ENCODE results near the gene SSR4.

Gene SSR4

DNA sequence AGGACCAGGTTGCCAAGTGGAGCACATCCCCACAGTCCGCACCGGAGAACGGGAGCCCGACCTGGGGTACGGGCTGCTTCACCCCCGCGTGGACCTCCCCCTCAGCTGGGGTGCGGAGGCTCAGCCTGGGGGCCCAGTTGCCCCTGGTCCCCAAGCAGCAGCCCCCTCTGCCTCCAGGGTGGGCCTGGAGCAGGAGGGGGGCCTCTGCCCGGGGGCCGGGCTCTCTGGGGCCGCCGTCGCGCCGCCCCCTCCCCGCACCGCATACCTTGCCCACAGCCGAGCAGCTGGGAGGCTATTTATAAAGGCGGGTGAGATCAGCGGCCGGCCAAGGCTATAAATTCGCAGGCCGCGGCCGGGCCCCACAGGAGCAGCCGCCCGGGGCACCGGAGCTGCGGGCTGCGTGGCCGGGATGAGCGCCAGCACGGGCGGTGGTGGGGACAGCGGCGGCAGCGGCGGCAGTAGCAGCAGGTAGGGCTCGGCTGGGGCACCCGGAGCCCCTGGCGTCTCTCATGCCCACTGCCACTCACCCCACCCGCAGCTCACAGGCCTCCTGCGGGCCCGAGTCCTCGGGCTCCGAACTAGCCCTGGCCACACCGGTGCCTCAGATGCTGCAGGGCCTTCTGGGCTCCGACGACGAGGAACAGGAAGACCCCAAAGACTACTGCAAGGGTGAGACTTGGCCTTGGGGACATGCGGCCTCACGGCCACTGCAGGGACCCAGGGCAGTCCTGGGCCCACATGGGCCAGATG, 13.6 kb upstream of the SSR4 start, which contains the start of gene SRPK3:
Gene SRPK3, plus strand, starts transcription at position 364 of the 750 bp plus-strand sequence. Its CDS starts 46 bp downstream, at position 410.
- DNase-seq (ENCODE audit: low read depth in 3 of 3, low spot score in 1 of 3), result no peak

DNA sequence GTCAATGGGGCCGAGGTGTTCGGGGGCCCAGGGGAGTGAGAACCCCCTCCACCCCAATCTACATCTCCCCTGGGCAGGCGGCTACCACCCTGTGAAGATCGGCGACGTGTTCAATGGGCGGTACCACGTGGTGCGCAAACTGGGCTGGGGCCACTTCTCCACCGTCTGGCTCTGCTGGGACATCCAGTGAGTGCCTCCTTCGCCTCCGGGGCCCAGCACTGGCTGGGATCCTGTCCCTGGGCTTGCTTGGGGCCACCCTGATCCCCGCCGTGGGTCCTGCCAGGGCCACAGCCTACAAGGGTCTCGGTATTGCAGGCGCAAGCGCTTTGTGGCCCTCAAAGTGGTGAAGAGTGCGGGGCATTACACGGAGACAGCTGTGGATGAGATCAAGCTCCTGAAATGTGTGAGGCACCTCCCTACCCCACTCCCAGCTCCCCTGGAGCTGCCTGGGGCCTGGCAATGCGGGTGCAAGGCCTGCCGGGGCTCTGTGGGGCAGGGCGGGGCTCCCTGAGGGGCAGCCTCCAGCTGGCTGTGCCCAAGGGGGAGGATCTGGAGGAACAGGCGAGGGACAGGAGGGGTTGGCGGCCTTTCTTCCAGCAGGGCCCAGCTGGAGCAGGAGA, 12.9 kb upstream of the SSR4 start:
- no peak for DNase-seq (ENCODE audit: low read depth in 3 of 3, low spot score in 1 of 3)

DNA sequence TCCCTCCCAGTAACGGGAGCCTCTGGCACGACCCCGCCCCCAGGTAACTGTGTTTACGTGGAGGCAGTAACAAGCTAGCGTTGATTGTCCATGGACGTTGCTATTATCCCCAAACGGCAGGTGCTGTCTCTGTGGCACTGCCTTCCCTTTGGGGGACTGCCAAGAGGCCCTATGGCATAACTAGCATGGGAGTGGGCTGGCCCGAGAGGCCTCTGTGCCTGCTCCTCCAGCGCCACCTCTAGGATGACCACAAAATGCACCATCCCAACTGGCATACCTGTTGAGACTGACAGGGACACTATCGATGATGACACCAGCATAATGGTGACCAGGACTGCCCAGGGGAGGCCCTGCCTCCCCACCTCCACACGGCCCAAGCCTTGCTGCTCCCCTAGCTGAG, 12.2 kb upstream of the SSR4 start:
- DNase-seq (ENCODE audit: low read depth in 3 of 3, low spot score in 1 of 3), result no peak

DNA sequence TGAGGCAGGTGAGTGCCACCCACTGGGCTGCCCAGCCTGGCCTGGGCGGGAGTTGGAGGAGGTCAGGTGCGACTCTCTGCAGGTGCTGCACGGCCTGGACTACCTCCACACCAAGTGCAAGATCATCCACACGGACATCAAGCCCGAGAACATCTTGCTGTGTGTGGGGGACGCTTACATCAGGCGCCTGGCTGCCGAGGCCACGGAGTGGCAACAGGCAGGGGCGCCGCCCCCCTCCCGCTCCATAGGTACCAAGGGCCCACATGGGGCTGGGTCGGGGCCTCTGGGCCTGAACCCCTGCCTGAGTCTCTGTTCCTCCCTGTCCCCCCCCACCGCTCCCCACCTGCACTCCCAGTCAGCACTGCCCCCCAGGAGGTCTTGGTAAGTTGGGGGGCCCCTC, 11.6 kb upstream of the SSR4 start:
- DNase-seq (ENCODE audit: low read depth in 3 of 3, low spot score in 1 of 3), result no peak

DNA sequence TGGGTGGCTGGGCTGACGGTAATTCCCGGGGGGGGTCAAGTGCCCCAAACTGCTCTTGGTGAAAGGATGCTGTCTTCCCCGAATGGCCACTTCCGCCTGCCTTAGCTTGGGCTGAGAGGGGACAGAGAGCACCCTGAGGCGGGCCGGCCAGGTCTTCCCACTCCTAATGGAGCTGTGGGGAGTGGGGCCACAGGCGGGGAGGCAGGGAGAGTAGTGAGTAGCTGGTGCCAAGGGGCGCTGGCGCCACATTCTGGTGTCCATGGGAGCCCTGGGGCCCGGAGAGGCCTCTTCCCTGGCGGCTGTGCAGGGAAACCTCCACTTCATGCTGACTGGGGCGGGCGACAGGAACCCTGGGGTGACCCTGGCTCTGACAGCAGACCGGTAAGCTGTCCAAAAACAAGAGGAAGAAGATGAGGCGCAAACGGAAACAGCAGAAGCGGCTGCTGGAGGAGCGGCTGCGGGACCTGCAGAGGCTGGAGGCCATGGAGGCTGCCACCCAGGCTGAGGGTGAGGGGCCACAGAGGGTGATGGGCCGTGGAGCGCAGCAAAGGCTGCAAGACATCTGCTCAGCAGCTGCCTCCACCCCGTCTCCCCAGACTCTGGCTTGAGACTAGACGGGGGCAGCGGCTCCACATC, 11.0 kb upstream of the SSR4 start:
- no peak for DNase-seq (ENCODE audit: low read depth in 3 of 3, low spot score in 1 of 3)

DNA sequence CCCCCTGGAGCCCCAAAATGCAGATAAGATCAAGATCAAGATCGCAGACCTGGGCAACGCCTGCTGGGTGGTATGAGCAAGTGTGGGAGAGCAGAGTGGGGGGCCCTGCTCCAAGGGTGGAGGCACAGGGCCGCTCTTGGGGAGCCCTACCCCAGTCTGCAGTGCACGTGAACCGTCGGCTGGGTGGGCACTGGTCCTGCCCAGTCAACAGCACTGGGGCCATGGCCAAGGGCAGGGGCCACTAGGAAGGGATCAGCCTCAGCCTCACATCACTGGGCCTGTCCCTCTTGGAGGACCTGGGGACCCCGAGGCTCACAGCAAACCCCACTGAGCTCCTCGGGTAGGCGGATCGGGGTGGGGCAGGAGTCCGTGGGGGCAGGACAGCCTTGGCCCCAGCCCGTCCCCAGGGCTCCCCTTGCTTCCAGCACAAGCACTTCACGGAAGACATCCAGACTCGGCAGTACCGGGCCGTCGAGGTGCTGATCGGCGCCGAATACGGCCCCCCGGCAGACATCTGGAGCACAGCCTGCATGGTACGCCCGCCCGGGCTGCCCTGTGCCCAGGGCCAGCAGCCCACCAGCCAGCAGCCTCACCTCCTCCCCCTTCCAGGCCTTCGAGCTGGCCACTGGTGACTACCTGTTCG, 10.0 kb upstream of the SSR4 start:
- DNase-seq (ENCODE audit: low read depth in 3 of 3, low spot score in 1 of 3), result no peak

DNA sequence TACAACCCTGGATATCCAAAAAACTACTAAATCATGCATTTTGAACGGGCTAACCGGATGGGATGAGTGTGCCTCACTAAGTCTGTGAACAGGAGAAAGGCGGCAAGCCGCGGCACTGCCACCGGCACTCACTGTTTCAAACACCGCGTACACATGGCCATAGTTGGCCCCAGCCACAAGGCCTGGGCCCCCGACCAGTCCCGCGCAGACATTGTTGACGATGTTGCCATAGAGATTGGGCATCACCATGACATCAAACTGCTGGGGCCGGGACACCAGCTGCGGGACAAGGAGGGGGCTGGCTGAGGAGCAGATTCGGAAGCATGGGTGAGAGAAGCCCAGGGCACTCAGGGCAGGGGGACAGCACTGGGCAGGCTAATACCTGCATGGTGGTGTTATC, 7.8 kb upstream of the SSR4 start:
- no peak for DNase-seq (ENCODE audit: low read depth in 3 of 3, low spot score in 1 of 3)

DNA sequence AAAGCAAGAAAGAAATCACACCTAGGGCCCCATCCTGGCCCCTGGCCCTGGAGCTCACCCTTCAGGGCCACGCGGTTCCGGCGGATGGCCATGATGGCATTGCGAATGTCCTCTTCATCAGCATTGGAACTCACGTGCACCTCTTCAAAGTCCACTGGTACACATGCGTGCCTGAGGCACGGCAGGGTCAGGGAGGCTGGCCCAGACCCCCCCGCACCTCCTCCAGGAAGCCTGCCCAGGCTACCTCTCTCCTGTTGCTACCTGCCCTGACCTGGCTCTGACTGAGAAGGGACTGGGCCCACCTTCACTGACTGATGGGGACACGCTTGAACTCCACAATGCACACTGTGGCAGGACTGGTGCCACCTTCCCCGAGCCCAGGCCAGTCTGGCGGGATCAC, 4.8 kb upstream of the SSR4 start:
- DNase-seq (ENCODE audit: low read depth in 3 of 3, low spot score in 1 of 3), result no peak

GRCh38 chrX:153791104-153791852, 3.2 kb upstream of the SSR4 start:
- no peak for DNase-seq (ENCODE audit: low read depth in 3 of 3, low spot score in 1 of 3)

DNA sequence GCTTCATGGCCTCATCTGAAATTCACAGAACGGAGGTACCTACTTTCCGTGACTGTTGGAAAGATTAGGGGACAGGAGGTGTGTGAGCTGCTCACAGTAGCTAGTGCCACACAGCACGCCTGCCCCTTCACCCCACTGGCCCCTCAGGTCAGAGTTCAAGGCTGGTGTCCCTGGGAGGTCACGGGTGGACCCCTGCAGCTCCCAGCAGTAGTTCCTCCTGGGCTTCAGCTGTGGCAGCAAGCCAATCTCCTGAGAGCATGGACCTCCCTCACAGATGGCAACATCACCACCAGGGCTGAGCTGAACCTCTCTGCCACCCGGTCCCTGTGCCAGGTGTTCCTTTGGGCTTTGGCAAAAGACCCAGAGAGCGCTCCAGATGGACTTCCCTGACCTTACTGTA, 2.1 kb upstream of the SSR4 start:
- DNase-seq (ENCODE audit: low read depth in 3 of 3, low spot score in 1 of 3), result no peak

GRCh38 chrX:153793291-153793690, 1.2 kb upstream of the SSR4 start:
- no peak for DNase-seq (ENCODE audit: low read depth in 3 of 3, low spot score in 1 of 3)

DNA sequence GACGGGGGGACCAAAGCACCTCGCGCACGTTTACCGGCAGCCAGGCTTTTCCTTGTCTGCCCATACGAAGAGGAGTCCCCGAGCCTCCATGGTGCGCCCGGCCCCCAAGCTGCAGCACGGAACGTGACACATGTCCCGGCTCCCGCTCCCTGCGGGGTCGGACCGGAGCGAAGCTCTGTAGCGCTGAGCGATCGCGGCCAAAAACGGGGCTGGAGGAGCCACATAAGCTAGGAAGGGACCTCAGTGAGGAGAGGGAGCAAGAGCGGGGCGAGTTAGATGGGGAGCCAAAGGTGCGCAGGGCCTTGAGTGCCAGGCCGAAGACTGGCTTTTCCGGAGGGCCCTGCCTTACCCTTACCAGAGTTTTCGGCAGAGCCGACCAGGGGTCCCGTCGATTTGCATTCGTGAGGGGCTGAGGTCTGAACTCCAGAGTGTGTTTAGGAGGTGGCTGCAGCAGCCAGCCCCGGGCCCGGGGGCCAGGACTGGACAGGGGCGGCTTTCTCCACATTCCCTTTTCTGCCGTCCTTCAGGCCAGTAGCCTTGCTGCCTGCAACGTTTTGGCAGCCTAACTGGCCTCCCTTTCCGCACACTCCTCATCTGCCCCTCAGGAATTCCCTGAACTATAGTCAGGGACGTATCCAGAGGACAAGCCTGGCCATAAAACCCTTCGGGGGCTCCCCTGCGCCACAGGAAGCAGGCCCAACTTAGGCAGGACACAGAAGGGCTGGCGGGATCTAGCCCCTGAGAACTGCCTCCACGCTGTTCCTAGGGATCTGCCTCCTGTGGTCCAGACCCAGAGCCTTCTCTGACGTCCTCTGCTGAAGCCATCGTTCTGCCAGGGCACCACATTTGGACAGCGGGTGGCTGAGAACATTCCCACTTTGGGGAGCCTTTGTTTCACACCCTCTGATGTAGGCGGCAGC, 689 bp downstream of the SSR4 start:
- DNase-seq (ENCODE audit: low read depth in 3 of 3, low spot score in 1 of 3), result peak in 1 of 3 donors; percentile 16

DNA sequence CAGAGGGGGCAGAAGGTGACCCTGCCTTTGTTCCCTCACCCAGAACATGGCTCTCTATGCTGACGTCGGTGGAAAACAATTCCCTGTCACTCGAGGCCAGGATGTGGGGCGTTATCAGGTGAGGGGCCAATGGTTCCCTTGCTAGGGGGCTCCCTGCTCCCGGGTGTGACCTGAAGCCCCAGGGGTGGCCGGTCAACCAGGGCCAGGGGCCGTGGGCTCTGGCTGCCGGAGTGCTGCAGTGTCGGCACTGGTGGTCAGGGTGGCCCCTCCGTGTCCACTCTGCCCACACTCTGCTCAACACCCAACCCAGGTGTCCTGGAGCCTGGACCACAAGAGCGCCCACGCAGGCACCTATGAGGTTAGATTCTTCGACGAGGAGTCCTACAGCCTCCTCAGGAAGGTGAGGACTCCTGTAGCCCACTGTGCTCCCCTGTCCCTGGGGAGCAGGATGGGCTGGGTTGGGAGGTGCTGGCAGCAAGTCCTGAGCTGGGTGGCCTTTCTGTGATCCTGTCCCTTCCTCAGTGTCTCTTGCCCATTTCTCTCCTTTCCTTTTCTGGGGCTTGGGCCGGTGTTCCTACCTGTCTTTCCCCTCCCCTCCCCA, 3.0 kb downstream of the SSR4 start:
- no peak for DNase-seq (ENCODE audit: low read depth in 3 of 3, low spot score in 1 of 3)

DNA sequence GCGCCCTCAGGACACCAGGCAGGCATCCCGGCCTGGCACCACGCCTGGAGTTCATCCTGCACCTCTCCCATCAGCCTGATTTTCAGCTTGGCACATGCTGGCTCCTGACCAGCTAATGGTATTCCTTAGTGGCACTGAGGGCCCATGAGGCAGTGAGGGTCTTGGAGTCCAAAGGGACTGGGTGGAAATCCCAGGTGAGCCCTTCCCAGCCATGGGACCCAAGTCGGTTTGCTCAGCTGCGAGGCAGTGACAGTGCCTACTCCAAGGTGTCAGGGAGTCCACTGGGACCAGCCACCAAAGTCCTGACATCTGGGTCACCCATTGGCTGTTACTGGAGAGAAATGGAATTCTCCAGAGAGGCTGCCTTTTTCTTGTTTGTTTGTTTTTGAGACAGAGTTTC, 4.9 kb downstream of the SSR4 start:
- DNase-seq (ENCODE audit: low read depth in 3 of 3, low spot score in 1 of 3), result no peak

- DNase-seq (ENCODE audit: low read depth in 3 of 3, low spot score in 1 of 3), result no peak
These were observed 5.8 kb downstream of the SSR4 start for GRCh38 chrX:153800177-153800722.

- DNase-seq (ENCODE audit: low read depth in 3 of 3, low spot score in 1 of 3), result no peak
These were observed 6.3 kb downstream of the SSR4 start for GRCh38 chrX:153800746-153801145.

- no peak for DNase-seq (ENCODE audit: low read depth in 3 of 3, low spot score in 1 of 3)
These were observed 7.2 kb downstream of the SSR4 start for GRCh38 chrX:153801669-153802068.

DNA sequence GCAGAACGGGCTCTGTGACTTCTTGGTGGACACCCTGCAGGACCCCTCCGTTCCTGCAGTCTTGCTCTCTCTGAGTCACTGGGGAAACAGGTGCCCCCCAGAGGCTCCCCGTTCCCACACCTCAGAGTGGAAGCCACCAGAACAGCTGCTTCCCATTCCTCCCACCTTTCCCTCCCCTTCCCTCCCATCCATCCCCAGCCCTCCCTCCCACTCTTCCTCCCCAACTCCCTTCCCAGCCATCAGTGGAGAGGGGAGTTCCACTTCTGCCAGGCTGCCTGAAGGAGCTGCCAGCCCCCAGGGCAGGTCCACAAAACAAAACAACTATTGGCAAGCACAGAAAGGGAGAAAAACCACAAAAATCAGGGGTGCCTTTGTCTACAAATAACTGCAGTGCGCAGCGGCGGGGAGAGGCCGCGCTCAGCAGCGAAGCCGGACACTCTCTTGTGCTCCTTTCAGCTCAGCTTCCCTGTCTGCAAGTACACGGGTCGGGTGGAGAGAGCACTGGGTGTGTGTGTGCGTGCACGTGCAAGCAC, 8.1 kb downstream of the SSR4 start:
- no peak for DNase-seq (ENCODE audit: low read depth in 3 of 3, low spot score in 1 of 3)
